A673 (cell line): ENCODE results near the gene FMO2. TPM values are rescaled to one million over a fixed set of nuclear protein-coding genes. Genes with fewer than 3 reads are reported as not detected.
"Not testable (repeated sequence)": the region's sequence is repeated elsewhere in the genome, so short reads cannot be mapped to it uniquely, and the experiment has no call there.

Experiments used
- BruUV-seq: library from RNA; stranded (reverse); fragments of 400-500 nt; replicated peaks from 2 replicates; lab custom pipeline; 2021; lab: Mats Ljungman, UMichigan
- CTCF ChIA-PET: fragments of 300-600 bp; sonication (Branson Sonifier 250); formaldehyde crosslinking; loops from one replicate; lab custom pipeline; 2022; ENCODE audit warnings: antibody characterized with exemption; lab: Charles Lee
- POLR2A ChIA-PET: fragments of 300-600 bp; sonication (Branson Sonifier 250); formaldehyde crosslinking; loops from one replicate; lab custom pipeline; 2022; ENCODE audit warnings: antibody characterized with exemption; ENCODE audit not compliant: low non-redundant PET; lab: Charles Lee
- DNase-seq: peaks from one replicate; pipeline ENCODE4 v3.0.0-alpha.2; 2015; ENCODE audit warnings: low spot score
- H3K27ac ChIP-seq: fragments of 200-600 bp; sonication (generic); 2 replicates; pipeline ENCODE4 v1.5.1; 2016; ENCODE audit warnings: mixed run types, low read depth, mild to moderate bottlenecking, mixed read lengths, antibody characterized with exemption, low read length; ENCODE audit not compliant: poor library complexity, severe bottlenecking
- H3K27me3 ChIP-seq: fragments of 200-600 bp; sonication (generic); replicated peaks from 2 replicates; pipeline ENCODE4 v1.6.1; 2017; ENCODE audit warnings: mixed run types, low read depth, mild to moderate bottlenecking, mixed read lengths, antibody characterized with exemption, low read length; ENCODE audit not compliant: insufficient read depth, poor library complexity
- H3K36me3 ChIP-seq: fragments of 200-600 bp; sonication (generic); 2 replicates; pipeline ENCODE4 v1.6.1; 2016; ENCODE audit warnings: mixed run types, mild to moderate bottlenecking, mixed read lengths, antibody characterized with exemption, low read length; ENCODE audit not compliant: insufficient read depth, poor library complexity, severe bottlenecking
- H3K4me1 ChIP-seq: fragments of 200-600 bp; sonication (generic); 2 replicates; pipeline ENCODE4 v1.6.1; 2017; ENCODE audit warnings: mixed run types, mild to moderate bottlenecking, mixed read lengths, antibody characterized with exemption, low read length; ENCODE audit not compliant: insufficient read depth, poor library complexity, severe bottlenecking
- H3K4me3 ChIP-seq: fragments of 200-600 bp; sonication (generic); 2 replicates; pipeline ENCODE4 v1.5.1; 2016; ENCODE audit warnings: low read depth, mixed run types, mild to moderate bottlenecking, mixed read lengths, low read length; ENCODE audit not compliant: poor library complexity, severe bottlenecking
- H3K9me3 ChIP-seq: fragments of 200-600 bp; sonication (generic); 2 replicates; pipeline ENCODE4 v1.6.1; 2016; ENCODE audit warnings: mixed run types, low read depth, mild to moderate bottlenecking, mixed read lengths, antibody characterized with exemption, low read length; ENCODE audit not compliant: poor library complexity, severe bottlenecking
- EZH2 ChIP-seq: fragments of 200-600 bp; sonication (generic); IDR thresholded peaks from 2 replicates; pipeline ENCODE4 v1.6.1; 2017; ENCODE audit warnings: borderline replicate concordance, low read depth, mild to moderate bottlenecking, mixed read lengths, antibody characterized with exemption, low read length; ENCODE audit not compliant: poor library complexity, severe bottlenecking
- intact Hi-C: fragments of 100-400 bp; cut with micrococcal nuclease; formaldehyde crosslinking; loops from one replicate; pipeline ENCODE4 v1.10.0; 2022; ENCODE audit not compliant: unreplicated experiment
- total RNA-seq: library from RNA; stranded (reverse); gene quantifications from 2 replicates; pipeline ENCODE4 v1.2.3, GENCODE V29; 2021
- TF ChIP-seq, protein P1 (sequence below): fragments of 300-800, 200-600 bp; sonication (generic); conservative IDR thresholded peaks from 2 replicates; pipeline ENCODE4 v1.5.1; 2017; ENCODE audit warnings: low read depth, mild to moderate bottlenecking, antibody characterized with exemption, low read length, moderate library complexity, mixed read lengths

Gene FMO2
- total RNA-seq, 1 experiment from 2014 or later, result not detected

DNA sequence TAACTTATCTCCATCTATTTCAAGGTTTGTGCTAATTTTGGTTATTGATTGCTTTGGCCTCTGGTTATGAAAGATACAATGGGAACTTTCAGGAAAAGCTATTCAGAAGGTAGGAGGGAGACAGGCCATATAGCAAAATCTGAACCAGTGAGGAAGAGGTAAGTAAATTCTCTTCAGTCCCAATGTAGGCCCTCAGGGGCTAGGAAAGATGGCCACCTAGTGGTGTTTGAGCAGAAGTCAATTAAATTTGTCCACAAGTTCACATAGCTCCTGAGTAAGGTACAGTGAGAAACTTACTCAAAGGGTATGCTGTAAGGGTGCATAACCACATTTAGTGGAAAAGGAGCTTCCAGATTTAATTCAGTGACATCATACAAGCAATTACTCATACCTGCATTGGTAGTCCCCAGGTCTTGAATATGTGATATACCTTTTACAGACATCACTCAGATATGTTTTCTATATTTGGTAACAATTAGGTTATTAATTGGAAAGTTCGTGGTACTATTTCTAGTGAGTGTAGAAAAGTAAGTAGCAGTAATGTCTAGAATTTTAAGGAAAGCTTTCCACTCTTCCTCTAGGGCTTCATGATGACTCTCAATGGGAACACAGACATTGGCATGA lies 41.8 kb downstream of the FMO2 start:
- H3K36me3 ChIP-seq, result no peaks in the 10 kb centered on the region
- no peak overlapping the region for H3K27ac ChIP-seq
- H3K27me3 ChIP-seq, result no peaks in the 10 kb centered on the region
- CTCF ChIA-PET, result interaction anchor here (0.6 to 1.6 kb wide), 7 partner anchors 52 to 538 kb away, joined by 3 to 28 read pairs (median 5); partner anchors contain the start of gene FMO4
- no TSS peak for BruUV-seq
- H3K9me3 ChIP-seq, result no peaks in the 10 kb centered on the region
- H3K4me3 ChIP-seq, result no peak overlapping the region
- peaks cover 18% of the 10 kb centered on the region for H3K4me1 ChIP-seq
- POLR2A ChIA-PET, result no interaction called here
- TF ChIP-seq, protein P1, sequence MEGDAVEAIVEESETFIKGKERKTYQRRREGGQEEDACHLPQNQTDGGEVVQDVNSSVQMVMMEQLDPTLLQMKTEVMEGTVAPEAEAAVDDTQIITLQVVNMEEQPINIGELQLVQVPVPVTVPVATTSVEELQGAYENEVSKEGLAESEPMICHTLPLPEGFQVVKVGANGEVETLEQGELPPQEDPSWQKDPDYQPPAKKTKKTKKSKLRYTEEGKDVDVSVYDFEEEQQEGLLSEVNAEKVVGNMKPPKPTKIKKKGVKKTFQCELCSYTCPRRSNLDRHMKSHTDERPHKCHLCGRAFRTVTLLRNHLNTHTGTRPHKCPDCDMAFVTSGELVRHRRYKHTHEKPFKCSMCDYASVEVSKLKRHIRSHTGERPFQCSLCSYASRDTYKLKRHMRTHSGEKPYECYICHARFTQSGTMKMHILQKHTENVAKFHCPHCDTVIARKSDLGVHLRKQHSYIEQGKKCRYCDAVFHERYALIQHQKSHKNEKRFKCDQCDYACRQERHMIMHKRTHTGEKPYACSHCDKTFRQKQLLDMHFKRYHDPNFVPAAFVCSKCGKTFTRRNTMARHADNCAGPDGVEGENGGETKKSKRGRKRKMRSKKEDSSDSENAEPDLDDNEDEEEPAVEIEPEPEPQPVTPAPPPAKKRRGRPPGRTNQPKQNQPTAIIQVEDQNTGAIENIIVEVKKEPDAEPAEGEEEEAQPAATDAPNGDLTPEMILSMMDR, result peak; percentile 84
- TF ChIP-seq EZH2, result no peak
- peak; percentile 87 for DNase-seq
- intact Hi-C loops, result loop anchor here (1.0 to 5.0 kb wide), 4 partner anchors 50 to 260 kb away; partner anchors contain the start of gene FMO4

DNA sequence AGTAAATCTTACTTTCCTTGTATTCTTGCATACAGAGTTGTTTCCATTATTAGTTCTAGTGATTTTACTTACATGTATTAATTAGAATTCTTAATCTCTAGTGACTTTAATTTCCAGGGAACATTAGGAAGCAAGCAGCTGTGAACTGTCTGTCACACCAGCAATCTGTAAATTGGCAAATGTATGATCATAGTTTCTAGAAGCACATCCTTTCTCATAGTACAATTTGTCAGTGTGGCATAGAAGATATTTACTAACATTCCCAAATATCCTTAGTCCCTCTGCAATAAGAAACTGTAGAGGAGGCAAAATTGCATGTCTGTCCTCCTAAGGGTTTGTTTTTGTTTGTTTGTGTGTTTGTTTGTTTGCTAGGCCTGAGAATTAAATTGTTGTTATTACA lies 46.2 kb downstream of the FMO2 start:
- Histone ChIP-seq H3K27ac (no peak overlapping the region), H3K4me3 (no peak overlapping the region), H3K9me3 (no peaks in the 10 kb centered on the region), H3K36me3 (no peaks in the 10 kb centered on the region), H3K27me3 (no peaks in the 10 kb centered on the region), H3K4me1 (peaks cover 4% of the 10 kb centered on the region)
- TF ChIP-seq EZH2, result no peak
- TF ChIP-seq, protein P1, result no peak
- ChIA-PET CTCF (no interaction called here), POLR2A (no interaction called here)
- BruUV-seq, result no TSS peak
- DNase-seq, result no peak
- intact Hi-C loops, result no loop called here

DNA sequence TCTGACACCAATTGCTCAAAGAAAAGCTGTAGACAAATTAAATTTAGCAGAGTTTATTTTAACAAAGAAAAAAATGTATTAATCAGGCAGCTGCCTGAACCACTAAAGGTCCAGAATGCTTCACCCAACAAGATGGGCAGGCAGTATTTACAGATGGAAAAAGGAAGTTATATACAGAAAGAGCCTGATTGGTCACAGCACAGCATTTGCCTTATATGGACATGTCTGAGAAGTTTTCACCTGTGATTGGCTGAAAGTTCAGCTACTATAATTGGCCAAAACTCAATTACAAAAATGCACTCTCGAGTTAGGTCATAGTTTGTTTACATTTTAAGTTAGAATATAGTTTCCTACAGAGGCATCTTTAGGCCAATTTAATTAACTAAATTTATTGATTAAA lies 48.1 kb downstream of the FMO2 start:
- no peak for DNase-seq
- Histone ChIP-seq H3K9me3 (no peaks in the 10 kb centered on the region), H3K27me3 (no peaks in the 10 kb centered on the region), H3K4me3 (no peak overlapping the region), H3K27ac (no peak overlapping the region), H3K4me1 (no peaks in the 10 kb centered on the region), H3K36me3 (no peaks in the 10 kb centered on the region)
- TF ChIP-seq EZH2, result no peak
- TF ChIP-seq, protein P1, result no peak
- CTCF ChIA-PET, result no interaction called here
- no TSS peak for BruUV-seq
- POLR2A ChIA-PET, result no interaction called here
- intact Hi-C loops, result no loop called here

DNA sequence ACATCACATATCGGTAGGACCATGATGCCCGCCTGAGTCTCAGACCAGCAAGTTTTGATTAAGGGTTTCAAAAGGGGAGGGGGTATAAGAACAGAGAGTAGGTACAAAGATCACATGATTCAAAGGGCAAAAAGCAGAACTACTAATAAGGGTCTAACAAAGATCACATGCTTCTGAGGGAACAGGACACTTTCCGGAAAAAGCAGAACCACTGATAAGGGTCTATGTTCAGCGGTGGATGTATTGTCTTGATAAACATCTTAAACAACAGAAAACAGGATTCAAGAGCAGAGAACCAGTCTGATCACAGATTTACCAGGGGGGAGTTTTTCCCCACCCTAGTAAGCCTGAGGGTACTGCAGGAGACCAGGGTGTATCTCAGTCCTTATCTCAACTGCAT lies 51.1 kb downstream of the FMO2 start:
- POLR2A ChIA-PET, result interaction anchor here (0.6 kb wide), 1 partner anchor 50 kb away, joined by 3 read pairs; no protein-coding TSS in a partner anchor
- H3K4me1 ChIP-seq, CTCF ChIA-PET, DNase-seq, H3K9me3 ChIP-seq, intact Hi-C loops, H3K4me3 ChIP-seq, H3K36me3 ChIP-seq, H3K27ac ChIP-seq, BruUV-seq, H3K27me3 ChIP-seq: not testable (repeated sequence)
